ENCODE measurements around the gene FEZ2.

FEZ2 gene

GRCh38 chr2:36589230-36589630 is 8.7 kb downstream of the FEZ2 start:
- no peak overlapping the region for H3K27ac ChIP-seq
- no peak for DNase-seq (ENCODE audit: low read depth, low spot score)

GRCh38 chr2:36587556-36587955 is 10.4 kb downstream of the FEZ2 start:
- no peak overlapping the region for H3K27ac ChIP-seq
- DNase-seq (ENCODE audit: low read depth, low spot score): no peak

DNA sequence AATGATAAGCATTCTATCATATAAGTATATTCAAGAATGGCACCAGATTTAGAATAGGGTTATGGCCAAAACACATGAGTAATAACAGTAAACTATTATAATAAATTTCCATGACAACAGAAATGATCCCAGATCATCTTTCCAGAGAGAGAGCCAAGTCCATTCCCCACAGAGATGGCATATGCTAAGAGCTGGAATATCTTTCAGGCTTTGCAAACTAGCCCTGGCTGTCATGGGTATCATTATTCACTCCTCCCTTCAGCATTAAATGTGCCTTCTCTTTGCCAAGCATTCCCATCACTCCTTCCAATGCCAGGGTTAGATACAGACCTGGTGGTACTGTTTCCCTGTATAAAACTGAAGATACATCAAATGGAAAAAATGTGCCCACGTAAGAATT is 10.9 kb downstream of the FEZ2 start:
- no peak overlapping the region for H3K27ac ChIP-seq
- DNase-seq (ENCODE audit: low read depth, low spot score): no peak

GRCh38 chr2:36586672-36587071 is 11.3 kb downstream of the FEZ2 start:
- no peak overlapping the region for H3K27ac ChIP-seq

DNA sequence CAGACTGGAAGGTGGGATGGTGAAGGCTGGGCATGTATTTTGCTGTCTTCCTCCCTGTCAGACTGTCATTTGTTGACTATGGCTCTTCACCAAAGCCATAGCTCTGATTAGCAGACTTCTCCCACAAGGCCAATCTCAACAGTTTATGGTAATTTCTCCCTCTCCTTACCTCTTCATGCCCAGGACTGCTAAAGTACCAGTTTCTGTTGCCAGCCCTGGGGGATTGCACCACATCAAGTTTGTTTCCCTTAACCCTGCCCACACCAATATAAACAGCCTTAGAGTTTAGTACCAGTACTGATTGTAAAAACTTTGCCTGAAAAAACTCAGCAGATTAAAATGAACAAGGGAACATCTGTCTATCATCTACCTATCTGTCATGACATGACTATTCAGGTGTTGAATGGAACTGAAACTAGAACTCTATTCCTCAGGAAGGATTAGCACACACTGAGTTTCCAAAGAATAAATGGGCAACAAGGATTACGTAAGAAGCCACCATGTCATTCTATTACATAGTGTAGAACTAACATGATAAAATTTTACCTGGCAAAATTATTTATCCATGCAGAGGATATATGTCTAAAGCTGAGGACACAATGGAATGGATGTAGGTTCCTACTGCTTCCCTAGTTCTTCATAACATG is 13.7 kb downstream of the FEZ2 start:
- DNase-seq (ENCODE audit: low read depth, low spot score): no peak
- peak overlapping the region; percentile 36 for H3K27ac ChIP-seq

More at GRCh38 chr2:36586672-36587071, 11.3 kb downstream of the FEZ2 start:
- DNase-seq (ENCODE audit: low read depth, low spot score): no peak

- no peak for DNase-seq (ENCODE audit: low read depth, low spot score)
- no peak overlapping the region for H3K27ac ChIP-seq
These were observed 15.0 kb downstream of the FEZ2 start for GRCh38 chr2:36582951-36583350.

- H3K27ac ChIP-seq: no peak overlapping the region
- DNase-seq (ENCODE audit: low read depth, low spot score): no peak
These were observed 15.4 kb downstream of the FEZ2 start for GRCh38 chr2:36582538-36582937.

DNA sequence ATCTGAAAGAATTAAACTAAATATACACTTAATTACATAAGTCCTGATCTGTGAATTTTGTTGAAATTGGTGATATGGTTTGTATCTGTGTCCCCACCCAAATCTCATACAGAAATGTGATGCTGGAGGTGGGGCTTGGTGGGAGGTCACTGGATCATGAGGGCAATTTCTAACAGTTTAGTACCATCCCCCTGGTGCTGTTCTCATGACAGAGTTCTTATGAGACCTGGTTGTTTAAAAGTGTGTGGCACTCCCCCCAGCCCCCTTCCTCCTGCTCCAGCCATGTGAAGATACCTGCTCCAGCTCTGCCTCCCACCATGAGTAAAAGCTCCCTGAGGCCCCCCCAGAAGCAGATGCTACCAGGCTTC is 18.7 kb downstream of the FEZ2 start:
- peak overlapping the region; percentile 26 for H3K27ac ChIP-seq

GRCh38 chr2:36578343-36579296 is 19.3 kb downstream of the FEZ2 start:
- DNase-seq (ENCODE audit: low read depth, low spot score): peak; percentile 71
- peak overlapping the region; percentile 26 for H3K27ac ChIP-seq

More for the DNA sequence above, 18.7 kb downstream of the FEZ2 start:
- no peak for DNase-seq (ENCODE audit: low read depth, low spot score)

- no peak for DNase-seq (ENCODE audit: low read depth, low spot score)
- no peak overlapping the region for H3K27ac ChIP-seq
These were observed 20.1 kb downstream of the FEZ2 start for GRCh38 chr2:36577884-36578283.

GRCh38 chr2:36574560-36574959 is 23.4 kb downstream of the FEZ2 start:
- no peak overlapping the region for H3K27ac ChIP-seq
- no peak for DNase-seq (ENCODE audit: low read depth, low spot score)

DNA sequence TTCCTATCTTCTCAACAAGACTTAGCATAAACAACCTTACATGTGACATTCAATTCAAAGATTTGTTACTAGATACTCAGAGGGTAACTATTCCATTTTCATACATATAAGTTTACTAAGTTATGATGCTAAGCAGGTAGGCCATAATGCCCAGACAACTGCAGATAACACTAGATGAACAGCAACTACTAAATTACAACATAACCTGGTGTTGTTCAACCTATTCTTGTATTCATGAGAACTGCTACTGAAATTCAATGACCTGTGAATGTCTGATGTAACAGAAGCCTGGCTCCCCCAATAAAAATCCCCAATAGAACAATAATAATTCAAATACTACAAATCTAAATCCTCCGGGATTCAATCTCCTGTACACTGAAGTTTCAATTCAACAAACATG is 24.8 kb downstream of the FEZ2 start:
- H3K27ac ChIP-seq: no peak overlapping the region

DNA sequence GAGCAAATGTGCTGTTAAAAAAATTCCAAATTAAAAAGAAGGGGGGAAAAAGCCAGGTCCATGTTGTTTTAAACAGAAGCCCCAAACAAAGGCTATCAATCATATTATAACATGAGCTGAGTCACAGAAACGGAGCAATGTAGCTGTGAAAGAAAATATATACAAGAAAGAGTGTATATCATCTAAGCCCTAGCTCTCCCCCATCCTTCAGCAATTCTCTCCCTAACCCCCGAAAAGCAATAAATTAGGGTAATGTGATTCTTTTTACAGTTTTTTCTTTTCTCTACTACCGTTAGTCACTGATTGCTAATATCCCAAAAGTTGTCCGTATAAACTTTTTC is 25.3 kb downstream of the FEZ2 start:
- H3K27ac ChIP-seq: no peak overlapping the region
- no peak for DNase-seq (ENCODE audit: low read depth, low spot score)

More for the DNA sequence above, 24.8 kb downstream of the FEZ2 start:
- DNase-seq (ENCODE audit: low read depth, low spot score): no peak

- no peak overlapping the region for H3K27ac ChIP-seq
- DNase-seq (ENCODE audit: low read depth, low spot score): no peak
These were observed 25.8 kb downstream of the FEZ2 start for GRCh38 chr2:36572054-36572718.

DNA sequence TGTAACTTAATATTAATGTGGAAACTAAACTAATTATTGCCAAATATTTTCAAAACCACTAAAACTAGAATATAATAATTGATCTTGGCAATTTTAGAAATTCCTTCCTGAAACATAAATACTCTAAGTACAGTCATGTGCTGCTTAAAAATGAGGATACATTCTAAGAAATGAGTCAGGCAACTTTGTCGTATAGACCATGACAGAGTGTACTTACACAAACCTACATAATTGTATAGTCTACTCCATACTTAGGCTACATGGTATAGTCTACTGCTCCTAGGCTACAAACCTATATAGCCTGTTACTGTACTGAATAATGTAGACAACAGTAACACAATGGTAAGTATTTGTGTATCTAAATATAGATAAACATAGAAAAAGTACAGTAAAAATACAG is 27.6 kb downstream of the FEZ2 start:
- no peak for DNase-seq (ENCODE audit: low read depth, low spot score)
- peak overlapping the region; percentile 91 for H3K27ac ChIP-seq

DNA sequence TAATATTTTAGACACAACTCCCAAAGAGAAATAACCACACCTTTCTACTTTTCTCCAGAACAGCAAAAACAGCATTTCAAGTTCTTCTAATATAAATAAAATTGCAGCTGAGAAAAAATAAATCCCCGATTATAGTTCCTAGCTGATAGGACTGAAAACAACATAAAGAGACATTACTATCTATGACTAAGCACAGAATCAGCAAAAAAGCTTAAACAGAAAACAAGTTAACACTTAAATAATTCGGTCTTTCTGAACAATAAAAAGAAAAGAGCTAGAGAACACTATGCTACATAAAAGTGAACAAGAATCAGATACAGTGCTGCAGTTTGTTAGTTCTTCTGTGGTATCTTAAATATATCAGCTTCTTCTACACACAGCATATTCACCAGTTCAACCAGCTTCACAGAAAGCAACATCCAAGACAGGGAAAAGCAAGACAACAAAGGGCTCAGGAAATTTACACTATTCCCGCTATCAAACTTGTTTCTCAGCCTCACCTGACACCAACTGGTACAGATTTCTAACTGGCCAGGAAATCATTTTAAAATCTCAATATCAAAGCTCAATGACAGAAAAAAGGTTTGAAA is 28.6 kb downstream of the FEZ2 start:
- DNase-seq (ENCODE audit: low read depth, low spot score): no peak
- H3K27ac ChIP-seq: peak overlapping the region; percentile 91

- H3K27ac ChIP-seq: peak overlapping the region; percentile 91
- no peak for DNase-seq (ENCODE audit: low read depth, low spot score)
These were observed 29.3 kb downstream of the FEZ2 start for GRCh38 chr2:36568516-36569246.

DNA sequence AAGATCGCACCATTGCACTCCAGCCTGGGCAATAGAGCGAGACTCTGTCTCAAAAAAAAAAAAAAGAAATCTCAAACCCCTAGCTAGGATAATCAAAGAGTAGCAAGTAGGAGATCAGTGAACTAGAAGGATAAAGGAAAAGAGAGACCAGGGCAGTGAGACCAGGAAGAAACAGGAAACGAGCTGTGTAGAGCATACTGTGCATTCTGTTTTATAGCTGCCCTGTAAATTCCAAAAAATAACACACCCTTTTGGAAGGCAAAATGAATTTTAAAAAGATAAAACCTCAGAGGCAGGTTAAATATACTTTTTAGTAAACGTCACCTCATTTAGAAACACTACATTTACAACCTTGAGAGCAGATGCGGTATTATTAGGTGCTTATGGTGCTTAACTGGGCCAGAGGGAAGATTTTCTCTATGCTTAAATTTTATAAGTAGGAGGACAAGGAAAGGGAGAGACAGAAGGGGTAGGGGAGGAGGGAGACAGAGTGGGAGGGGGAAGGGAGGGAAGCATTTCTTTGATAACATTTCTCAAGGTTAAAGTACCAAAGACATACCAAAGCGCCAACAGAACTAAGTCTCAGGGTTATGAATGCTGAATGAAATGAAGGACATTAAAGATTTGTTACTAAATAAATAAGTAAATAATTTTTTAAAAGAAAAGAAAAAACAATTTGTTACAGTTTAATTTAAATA is 30.1 kb downstream of the FEZ2 start:
- H3K27ac ChIP-seq: peak overlapping the region; percentile 91
- DNase-seq (ENCODE audit: low read depth, low spot score): no peak

- H3K27ac ChIP-seq: peak overlapping the region; percentile 91
- no peak for DNase-seq (ENCODE audit: low read depth, low spot score)
These were observed 31.1 kb downstream of the FEZ2 start for GRCh38 chr2:36566887-36567286.

Data from epithelial cell of prostate (primary cell).